ENCODE measurements around the gene CLP1.
"Not testable (repeated sequence)": the region's sequence is repeated elsewhere in the genome, so short reads cannot be mapped to it uniquely, and the experiment has no call there.

Gene CLP1

DNA sequence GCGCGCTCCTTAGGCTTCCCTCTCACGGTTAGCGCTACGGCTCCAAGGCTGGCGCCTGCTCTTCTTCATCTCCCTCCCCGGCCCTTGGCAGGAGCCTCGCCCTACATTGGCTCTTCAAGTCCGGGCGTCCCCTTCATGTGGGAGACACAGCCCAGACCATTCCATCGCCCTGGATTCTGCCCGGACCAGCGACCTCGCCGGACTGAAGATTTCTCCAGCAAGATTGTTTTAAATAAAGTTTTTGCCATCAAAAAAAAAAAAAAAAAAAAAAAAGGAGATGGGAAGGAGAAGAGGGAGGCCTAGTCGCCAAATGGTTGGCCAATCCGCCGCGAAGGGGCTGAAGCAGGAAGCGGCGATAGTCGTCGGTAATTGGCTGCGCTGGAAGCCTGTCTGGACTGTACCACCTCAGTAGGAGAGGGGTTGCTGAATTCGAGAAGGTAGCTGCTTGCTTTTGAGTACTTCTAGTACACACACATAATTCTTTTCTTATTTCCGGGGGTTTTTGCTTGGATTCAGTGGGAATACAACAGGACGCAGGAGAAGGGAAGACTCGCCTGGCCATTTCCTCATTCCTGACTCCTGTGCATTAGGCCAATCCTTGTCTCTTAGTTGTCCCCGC is 9.7 kb downstream of the CLP1 start:
- peak; percentile 87 to 95 for DNase-seq (ENCODE audit: low read depth in 2 of 2)

- DNase-seq (ENCODE audit: low read depth in 2 of 2) = peak; percentile 98 to 99
Measured at GRCh38 chr11:57667736-57668433, 10.3 kb downstream of the CLP1 start, which contains the start of gene ZDHHC5. Gene ZDHHC5, plus strand, starts transcription at chr11:57668114. Its CDS starts 4,977 bp downstream, at chr11:57673091.

GRCh38 chr11:57668434-57668782 is 10.8 kb downstream of the CLP1 start:
- peak in 1 of 2 donors; percentile 24 for DNase-seq (ENCODE audit: low read depth in 2 of 2)

DNA sequence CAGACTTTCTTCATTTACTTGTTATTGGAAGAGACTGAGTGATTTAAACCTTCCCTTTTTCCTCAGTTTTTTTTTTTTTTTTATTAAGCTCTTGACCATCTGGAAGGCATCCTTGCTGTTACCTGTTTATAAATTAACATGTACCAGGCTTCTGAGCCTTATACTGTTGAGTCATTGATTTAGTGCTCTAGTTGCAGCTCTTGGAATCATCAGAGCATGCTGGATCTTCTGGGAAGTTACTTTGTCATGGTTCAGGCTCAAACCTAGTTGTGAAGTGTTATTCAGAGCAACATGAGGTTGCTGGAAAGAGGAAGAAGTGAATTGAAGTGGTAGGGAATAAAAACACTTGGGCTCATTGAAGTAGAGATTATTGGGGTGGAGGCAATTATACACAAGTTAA is 16.7 kb downstream of the CLP1 start:
- no peak for DNase-seq (ENCODE audit: low read depth in 2 of 2)

- DNase-seq (ENCODE audit: low read depth in 2 of 2) = no peak
Measured at GRCh38 chr11:57675176-57675941, 17.8 kb downstream of the CLP1 start.

DNA sequence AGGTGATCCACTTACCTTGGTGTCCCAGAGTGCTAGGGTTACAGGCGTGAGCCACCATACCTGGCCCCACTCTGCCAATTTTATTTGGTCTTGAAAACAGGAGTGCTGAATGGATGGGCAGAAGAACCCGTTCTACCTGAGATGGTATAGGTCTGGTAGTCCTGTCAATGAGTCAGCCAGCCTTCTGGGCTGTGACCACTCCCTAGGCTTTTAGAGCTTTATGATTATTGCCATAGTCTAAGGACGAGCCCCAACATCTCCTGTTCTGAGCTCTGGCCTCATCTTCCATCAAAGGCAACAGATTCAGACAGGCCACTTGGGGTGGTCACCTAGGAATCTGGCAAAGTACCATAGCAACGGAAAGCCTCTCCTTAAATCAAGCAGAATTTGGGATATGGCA is 21.8 kb downstream of the CLP1 start:
- no peak for DNase-seq (ENCODE audit: low read depth in 2 of 2)

- DNase-seq (ENCODE audit: low read depth in 2 of 2) = no peak
Measured at GRCh38 chr11:57680552-57680874, 23.0 kb downstream of the CLP1 start.

DNA sequence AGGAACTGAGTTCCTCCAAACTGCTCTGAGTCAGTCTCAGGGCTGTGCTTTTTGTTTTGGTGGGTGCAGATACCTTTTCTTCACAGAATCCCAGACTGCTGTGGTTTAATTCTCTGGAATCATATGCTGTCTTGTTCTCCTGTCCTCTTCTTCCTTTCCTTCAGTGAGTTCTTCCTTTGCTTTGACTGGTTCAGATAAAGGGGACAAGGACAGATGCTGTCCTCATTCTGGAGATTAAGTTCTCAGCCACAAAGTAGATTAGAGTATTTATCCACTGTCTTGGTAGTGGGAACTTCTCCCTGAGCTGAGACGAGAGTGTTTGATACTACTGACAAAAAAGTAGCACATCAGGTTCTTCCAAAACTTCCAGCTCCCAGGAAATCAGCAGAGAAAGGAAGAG is 23.6 kb downstream of the CLP1 start:
- DNase-seq (ENCODE audit: low read depth in 2 of 2) = no peak

GRCh38 chr11:57690474-57690873 is 32.9 kb downstream of the CLP1 start:
- not testable (repeated sequence) for DNase-seq (ENCODE audit: low read depth in 2 of 2)

DNA sequence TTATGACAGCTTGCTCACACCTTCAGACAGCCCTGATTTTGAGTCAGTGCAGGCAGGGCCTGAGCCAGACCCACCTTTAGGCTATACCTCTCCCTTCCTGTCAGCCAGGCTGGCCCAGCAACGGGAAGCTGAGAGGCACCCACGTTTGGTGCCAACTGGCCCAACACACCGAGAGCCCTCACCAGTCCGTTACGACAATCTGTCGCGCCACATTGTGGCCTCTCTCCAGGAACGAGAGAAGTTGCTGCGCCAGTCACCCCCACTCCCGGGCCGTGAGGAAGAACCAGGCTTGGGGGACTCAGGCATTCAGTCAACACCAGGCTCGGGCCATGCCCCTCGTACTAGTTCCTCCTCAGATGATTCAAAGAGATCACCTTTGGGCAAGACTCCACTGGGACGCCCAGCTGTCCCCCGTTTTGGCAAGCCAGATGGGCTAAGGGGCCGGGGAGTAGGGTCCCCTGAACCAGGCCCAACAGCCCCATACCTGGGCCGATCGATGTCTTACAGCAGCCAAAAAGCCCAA is 41.3 kb downstream of the CLP1 start:
- no peak for DNase-seq (ENCODE audit: low read depth in 2 of 2)

DNA sequence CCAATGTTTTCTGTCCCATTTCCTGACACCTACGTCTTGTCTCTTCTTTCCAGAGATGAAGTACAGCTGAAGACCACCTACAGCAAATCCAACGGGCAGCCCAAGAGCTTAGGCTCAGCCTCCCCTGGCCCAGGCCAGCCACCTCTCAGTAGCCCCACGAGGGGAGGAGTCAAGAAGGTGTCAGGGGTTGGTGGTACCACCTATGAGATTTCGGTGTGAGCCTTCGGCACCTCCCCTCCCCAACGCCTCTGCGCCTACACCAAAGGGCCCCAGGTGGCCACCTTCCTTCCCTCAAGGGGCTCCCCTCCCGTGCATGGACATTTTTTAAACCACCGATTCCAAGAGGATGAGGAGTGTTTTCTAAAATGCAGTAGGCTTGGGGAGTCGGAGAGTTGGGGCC is 42.3 kb downstream of the CLP1 start:
- no peak for DNase-seq (ENCODE audit: low read depth in 2 of 2)

GRCh38 chr11:57700425-57700824 is 42.9 kb downstream of the CLP1 start:
- no peak for DNase-seq (ENCODE audit: low read depth in 2 of 2)

- DNase-seq (ENCODE audit: low read depth in 2 of 2) = no peak
Measured at GRCh38 chr11:57703341-57703740, 45.8 kb downstream of the CLP1 start.

DNA sequence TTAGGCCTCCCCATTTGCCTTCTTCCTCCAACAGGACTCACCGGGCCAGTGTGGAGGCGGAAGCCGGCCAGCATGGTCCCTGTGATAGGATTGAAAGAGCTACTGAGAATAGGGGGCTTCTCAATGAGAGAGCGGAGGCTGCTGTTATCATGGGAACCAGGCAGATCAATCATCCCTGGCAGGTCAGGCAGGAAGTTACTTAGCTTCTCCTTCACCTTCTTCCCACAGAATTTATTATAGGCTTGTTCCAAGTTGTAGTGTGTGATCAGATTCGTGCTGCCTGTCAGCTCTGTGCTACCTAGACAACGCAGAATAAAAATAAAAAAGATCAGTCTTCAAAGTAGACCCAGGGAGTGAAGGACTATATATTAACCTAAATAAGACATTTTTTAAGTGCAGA is 47.4 kb downstream of the CLP1 start:
- DNase-seq (ENCODE audit: low read depth in 2 of 2) = no peak

GRCh38 chr11:57705432-57705831 is 47.9 kb downstream of the CLP1 start:
- not testable (repeated sequence) for DNase-seq (ENCODE audit: low read depth in 2 of 2)

GRCh38 chr11:57709802-57710367 is 52.3 kb downstream of the CLP1 start:
- no peak for DNase-seq (ENCODE audit: low read depth in 2 of 2)

Measured in stimulated activated CD4-positive, alpha-beta T cell treated with anti-CD3 and anti-CD28 coated beads, Interleukin-15, amount 100 ng/mL, for 48 hours (primary cell).